GM10248 (cell line): ENCODE data around the gene CLEC2L.

Experiments used
- CTCF ChIA-PET: fragments of 300-600 bp; sonication (Branson Sonifier 250); formaldehyde crosslinking; extraction: SDS; loops from one replicate; lab custom pipeline; 2021; ENCODE audit warnings: antibody characterized with exemption; lab: Yijun Ruan, JAX
- POLR2A ChIA-PET: fragments of 350-650 bp; sonication (Branson Sonifier 250); formaldehyde crosslinking; extraction: SDS; loops from one replicate; lab custom pipeline; 2020; ENCODE audit warnings: antibody characterized with exemption; lab: Yijun Ruan, JAX
- DNase-seq: peaks from one replicate; pipeline ENCODE4 v3.0.0; 2012; ENCODE audit errors: extremely low spot score
- TF ChIP-seq, protein P1 (sequence below): IDR thresholded peaks from 2 replicates; pipeline ENCODE4 v1.5.1; 2012; ENCODE audit warnings: mild to moderate bottlenecking, low read depth; ENCODE audit errors: extremely low read depth, missing control alignments, control extremely low read depth

Gene CLEC2L

DNA sequence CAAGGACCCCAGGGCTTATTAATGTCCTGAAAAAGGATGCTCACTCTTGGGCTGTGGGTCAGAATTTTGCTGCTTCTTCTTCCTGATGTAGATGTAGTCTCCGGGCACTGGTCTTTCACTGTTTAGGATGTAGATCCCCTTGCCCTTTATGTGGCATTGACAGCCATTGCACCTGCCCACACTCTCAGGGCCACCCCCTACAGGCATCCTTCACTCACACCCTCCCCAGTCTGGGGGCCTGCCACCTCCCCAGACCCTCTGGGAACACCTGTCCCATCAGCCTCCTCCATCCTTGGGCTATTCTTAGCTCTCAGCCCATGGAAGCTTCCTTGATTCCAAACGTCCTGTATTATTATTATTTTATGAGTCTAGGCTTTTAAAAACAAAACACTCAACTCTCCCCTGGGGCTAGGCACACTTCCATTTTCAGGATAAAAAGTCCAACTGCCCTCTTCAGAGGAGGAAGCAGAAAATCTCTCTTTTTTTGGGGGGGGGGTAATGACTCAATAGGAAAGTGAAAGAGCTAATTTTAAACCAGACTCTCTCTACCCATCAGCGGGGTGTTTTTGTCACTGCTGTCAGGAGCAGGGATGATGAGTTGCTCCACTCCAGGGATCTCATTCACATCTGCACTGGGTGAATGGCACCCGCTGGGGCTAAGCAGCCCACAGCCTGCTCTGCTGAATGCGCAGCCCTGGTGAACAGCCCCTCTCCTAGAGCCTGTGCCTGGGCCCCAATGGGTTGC lies 28.5 kb upstream of the CLEC2L start:
- POLR2A ChIA-PET: no interaction called here
- TF ChIP-seq, protein P1, sequence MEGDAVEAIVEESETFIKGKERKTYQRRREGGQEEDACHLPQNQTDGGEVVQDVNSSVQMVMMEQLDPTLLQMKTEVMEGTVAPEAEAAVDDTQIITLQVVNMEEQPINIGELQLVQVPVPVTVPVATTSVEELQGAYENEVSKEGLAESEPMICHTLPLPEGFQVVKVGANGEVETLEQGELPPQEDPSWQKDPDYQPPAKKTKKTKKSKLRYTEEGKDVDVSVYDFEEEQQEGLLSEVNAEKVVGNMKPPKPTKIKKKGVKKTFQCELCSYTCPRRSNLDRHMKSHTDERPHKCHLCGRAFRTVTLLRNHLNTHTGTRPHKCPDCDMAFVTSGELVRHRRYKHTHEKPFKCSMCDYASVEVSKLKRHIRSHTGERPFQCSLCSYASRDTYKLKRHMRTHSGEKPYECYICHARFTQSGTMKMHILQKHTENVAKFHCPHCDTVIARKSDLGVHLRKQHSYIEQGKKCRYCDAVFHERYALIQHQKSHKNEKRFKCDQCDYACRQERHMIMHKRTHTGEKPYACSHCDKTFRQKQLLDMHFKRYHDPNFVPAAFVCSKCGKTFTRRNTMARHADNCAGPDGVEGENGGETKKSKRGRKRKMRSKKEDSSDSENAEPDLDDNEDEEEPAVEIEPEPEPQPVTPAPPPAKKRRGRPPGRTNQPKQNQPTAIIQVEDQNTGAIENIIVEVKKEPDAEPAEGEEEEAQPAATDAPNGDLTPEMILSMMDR: no peak
- CTCF ChIA-PET: interaction anchor here (0.8 to 1.9 kb wide), 4 partner anchors 13 to 508 kb away, joined by 3 to 8 read pairs (median 4); no protein-coding TSS in a partner anchor
- DNase-seq: peak; percentile 77

DNA sequence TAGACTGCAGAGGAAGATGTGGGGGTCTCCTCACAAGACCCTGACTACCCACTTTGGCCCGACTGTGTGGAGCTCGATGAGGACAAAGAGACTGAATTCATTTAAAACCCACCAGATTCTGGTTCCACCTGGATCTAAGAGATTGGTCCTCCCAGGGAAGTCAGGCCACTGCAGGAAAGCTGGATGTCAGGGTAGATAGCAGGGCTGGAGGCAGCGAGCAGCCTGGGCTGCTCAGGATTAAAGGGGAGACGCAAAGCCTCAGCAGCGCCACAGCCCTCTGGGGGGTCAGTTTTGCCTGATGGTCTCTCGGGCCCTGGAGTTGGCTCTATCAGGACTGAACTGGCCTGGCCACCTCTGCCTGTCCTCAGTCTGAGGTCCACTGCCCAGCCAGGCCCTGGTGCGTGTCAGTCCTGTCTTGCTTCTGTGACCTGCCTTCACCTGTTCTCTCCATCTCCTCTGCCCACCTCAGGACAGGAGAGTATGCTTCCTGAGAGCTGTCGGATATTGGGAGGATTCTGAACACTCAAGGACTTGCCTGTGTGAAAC lies 27.8 kb upstream of the CLEC2L start:
- no peak for DNase-seq
- POLR2A ChIA-PET: no interaction called here
- TF ChIP-seq, protein P1: no peak
- CTCF ChIA-PET: interaction anchor here (0.8 to 1.9 kb wide), 4 partner anchors 12 to 507 kb away, joined by 3 to 8 read pairs (median 4); no protein-coding TSS in a partner anchor

DNA sequence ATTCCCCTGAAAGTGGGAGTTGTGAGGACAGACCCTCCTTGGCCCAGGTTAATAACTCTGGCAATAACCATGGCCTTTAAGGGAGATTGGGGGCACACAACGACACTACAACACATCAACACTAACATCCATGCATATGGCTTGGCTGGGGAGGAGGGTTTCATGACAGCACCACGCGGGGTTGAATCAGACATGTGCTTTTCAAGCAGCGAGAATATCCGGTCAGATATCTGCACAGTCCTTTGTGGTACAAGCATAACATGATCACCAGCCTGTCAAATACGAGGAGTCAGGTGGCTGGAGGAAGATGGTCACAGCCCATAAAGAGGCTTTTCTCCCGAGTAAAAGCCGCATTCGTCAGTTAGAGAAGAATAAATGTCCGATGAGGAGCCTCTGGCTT lies 27.0 kb upstream of the CLEC2L start:
- TF ChIP-seq, protein P1: no peak
- CTCF ChIA-PET: interaction anchor here (6.8 kb wide), 1 partner anchor 507 kb away, joined by 62 read pairs; no protein-coding TSS in a partner anchor
- no peak for DNase-seq
- POLR2A ChIA-PET: no interaction called here

DNA sequence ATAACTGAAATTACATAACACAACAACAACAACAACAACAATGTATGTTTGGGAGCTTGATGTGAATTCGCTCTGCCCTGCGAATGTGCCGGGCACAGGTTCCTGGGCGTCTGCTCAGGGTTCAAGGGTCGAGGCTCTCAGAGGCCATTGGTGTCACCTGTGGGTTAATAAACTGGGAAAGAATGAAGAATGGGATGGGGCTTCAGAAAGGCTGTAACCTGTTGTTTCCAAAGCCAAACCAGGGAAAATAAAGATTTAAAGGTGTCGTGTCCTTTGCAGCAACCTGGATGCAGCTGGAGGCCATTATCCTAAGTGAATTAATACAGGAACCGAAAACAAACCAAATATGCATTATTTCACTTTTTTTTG lies 22.7 kb upstream of the CLEC2L start:
- CTCF ChIA-PET: interaction anchor here (0.9 to 6.8 kb wide), 10 partner anchors 9 to 503 kb away, joined by 3 to 62 read pairs (median 4); no protein-coding TSS in a partner anchor
- no peak for DNase-seq
- TF ChIP-seq, protein P1: no peak
- POLR2A ChIA-PET: no interaction called here

DNA sequence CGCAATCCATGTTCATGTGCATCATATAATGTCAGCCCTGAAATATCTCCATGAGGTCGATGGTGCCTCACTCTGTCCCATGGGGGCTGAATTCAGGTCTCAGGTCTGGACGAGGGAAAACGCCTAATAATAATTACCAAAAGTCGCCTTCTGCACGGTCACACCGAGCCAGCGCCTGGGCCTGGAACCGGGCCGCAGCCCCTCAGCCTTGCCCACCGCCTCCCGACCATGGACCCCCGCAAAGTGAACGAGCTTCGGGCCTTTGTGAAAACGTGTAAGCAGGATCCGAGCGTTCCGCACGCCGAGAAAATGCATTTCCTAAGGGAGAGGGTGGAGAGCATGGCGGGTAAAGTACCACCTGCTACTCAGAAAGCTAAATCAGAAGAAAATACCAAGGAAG lies 21.3 kb upstream of the CLEC2L start:
- DNase-seq: no peak
- TF ChIP-seq, protein P1: no peak
- ChIA-PET POLR2A (no interaction called here), CTCF (interaction anchor here (2.8 to 6.8 kb wide), 2 partner anchors 8 to 501 kb away, joined by 18 to 62 read pairs; no protein-coding TSS in a partner anchor)

DNA sequence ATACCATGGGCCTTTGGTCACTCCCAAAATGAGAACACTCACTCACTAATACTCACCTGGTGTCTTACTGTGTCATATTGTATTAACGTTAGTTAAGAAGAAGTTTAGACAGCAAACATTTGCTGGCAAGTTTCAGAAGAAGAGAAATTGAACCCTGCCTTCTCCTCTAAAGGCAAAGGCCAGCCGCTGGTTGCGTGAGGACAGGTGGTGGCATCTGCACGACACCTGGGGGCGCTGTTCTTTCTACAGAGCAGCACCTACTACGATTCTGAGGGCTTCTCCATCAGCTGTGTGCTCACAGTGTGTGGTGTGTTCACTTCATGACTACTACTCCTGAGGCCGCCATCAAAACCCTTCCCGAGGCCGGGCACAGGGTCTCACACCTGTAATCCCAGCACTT lies 17.9 kb upstream of the CLEC2L start:
- CTCF ChIA-PET: interaction anchor here (1.0 kb wide), 1 partner anchor 467 kb away, joined by 3 read pairs; no protein-coding TSS in a partner anchor
- TF ChIP-seq, protein P1: peak; percentile 30
- POLR2A ChIA-PET: no interaction called here
- DNase-seq: no peak
